ENCODE results near the gene NDUFAB1.

Gene NDUFAB1

DNA sequence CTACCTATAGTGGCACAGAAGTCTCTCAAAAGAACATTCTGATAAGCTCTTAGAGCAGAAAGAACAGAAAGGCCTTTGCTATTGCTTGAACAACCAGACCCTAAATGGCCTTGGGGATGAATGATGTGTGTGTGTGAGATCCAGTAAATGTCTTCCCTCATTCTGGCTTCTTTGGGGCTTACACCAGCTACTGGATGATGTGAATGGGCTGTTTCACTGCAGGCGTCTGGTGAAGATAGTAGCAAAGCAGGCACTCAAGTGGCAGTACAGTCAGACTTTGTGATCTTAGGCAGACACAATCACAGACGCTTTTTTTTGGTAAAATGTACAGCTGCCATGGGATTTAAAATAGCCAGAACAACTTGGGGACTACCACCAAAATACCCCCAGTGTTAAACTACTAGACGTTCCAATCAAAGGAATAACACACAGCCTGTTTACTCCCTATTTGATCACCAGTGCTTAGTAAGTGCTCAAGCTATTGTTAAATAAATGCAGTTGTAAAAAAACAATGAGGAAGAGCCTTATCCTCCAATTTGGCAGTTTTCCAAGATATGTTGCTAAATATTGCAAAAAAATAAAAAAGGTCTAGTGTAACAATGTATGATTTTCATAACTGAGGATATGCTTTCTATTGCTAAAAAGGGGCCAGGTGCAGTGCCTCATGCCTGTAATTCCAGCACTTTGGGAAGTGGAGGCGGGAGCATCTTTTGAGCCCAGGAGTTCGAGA, 17.9 kb downstream of the NDUFAB1 start:
- H3K4me1 ChIP-seq (ENCODE audit: control insufficient read depth, insufficient read depth, low read length) = no peaks in the 10 kb centered on the region
- POLR2A ChIA-PET = interaction anchor here (1.9 kb wide), 1 partner anchor 21 kb away, joined by 4 read pairs; the partner anchor contains the start of genes EARS2 and UBFD1
- TF ChIP-seq, protein P1, sequence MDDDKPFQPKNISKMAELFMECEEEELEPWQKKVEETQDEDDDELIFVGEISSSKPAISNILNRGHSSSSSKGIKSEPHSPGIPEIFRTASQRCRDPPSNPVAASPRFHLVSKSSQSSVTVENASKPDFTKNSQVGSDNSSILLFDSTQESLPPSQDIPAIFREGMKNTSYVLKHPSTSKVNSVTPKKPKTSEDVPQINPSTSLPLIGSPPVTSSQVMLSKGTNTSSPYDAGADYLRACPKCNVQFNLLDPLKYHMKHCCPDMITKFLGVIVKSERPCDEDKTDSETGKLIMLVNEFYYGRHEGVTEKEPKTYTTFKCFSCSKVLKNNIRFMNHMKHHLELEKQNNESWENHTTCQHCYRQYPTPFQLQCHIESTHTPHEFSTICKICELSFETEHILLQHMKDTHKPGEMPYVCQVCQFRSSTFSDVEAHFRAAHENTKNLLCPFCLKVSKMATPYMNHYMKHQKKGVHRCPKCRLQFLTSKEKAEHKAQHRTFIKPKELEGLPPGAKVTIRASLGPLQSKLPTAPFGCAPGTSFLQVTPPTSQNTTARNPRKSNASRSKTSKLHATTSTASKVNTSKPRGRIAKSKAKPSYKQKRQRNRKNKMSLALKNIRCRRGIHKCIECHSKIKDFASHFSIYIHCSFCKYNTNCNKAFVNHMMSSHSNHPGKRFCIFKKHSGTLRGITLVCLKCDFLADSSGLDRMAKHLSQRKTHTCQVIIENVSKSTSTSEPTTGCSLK (tag by site-specific recombination; IDR thresholded peaks at IDR 0.05) = no peak
- TF ChIP-seq ZNF548 (tag by site-specific recombination; IDR thresholded peaks at IDR 0.05) (no peak), ATF2 (tag by site-specific recombination; IDR thresholded peaks at IDR 0.05; ENCODE audit: low read depth) (no peak), ZNF837 (tag by site-specific recombination; IDR thresholded peaks at IDR 0.05) (no peak), ZNF76 (tag by site-specific recombination; IDR thresholded peaks at IDR 0.05; ENCODE audit: borderline replicate concordance, low read depth) (no peak), ZNF292 (tag by site-specific recombination; IDR thresholded peaks at IDR 0.05; ENCODE audit: borderline replicate concordance, low read depth) (no peak), ZNF274 (IDR thresholded peaks at IDR 0.05; ENCODE audit: low read length) (no peak), ZNF274 (tag by site-specific recombination; IDR thresholded peaks at IDR 0.05; ENCODE audit: borderline replicate concordance) (no peak), KLF16 (tag by site-specific recombination; IDR thresholded peaks at IDR 0.05) (no peak), SCRT2 (tag by site-specific recombination; IDR thresholded peaks at IDR 0.05) (no peak), ZNF398 (tag by site-specific recombination; IDR thresholded peaks at IDR 0.05) (no peak), HOXC10 (CRISPR knock-in tag; IDR thresholded peaks at IDR 0.05) (no peak), BCL11B (tag by site-specific recombination; IDR thresholded peaks at IDR 0.05; ENCODE audit: low read depth) (no peak), ZNF146 (tag by site-specific recombination; IDR thresholded peaks at IDR 0.05) (no peak), WT1 (tag by site-specific recombination; IDR thresholded peaks at IDR 0.05) (no peak)
- CTCF ChIA-PET = interaction anchor here (0.8 to 1.2 kb wide), 2 partner anchors 18 to 21 kb away, joined by 4 to 5 read pairs; partner anchors contain the start of genes NDUFAB1 and UBFD1
- no peaks in the 10 kb centered on the region for H3K9me3 ChIP-seq (ENCODE audit: control insufficient read depth, insufficient read depth, low read depth, low read length)
- H3K27ac ChIP-seq (ENCODE audit: extremely low read depth, low read depth, low read length) = no peak overlapping the region
- H3K36me3 ChIP-seq (ENCODE audit: control insufficient read depth in 2 of 2, insufficient read depth in 1 of 2, low read length in 2 of 2) = peaks cover 6 to 78% of the 10 kb centered on the region in 2 experiments; a peak in 2 of 3 replicates
- H3K4me3 ChIP-seq (ENCODE audit: low read depth, low read length) = no peak overlapping the region

DNA sequence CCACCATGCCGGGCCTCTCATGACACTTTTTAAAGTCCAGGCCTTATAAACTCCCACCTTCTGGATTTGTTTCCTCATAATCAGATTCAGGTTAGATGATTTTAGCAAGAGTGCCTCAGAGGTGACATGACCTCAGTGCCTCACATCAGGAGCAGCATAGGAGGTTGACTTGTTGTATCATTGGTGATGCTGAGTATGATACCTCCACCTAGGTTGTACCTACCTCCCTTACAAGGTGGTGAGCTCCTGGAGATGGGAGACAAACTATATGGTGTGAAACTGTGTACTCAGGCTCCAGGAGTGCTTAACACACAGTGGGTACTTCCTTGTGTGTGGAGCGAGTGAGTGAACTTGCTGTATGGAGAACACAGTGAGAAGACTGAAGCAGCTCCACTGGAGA, 18.6 kb downstream of the NDUFAB1 start:
- CTCF ChIA-PET = interaction anchor here (0.6 to 1.2 kb wide), 2 partner anchors 20 to 86 kb away, joined by 3 to 4 read pairs; partner anchors contain the start of gene UBFD1
- POLR2A ChIA-PET = interaction anchor here (1.9 kb wide), 1 partner anchor 20 kb away, joined by 4 read pairs; the partner anchor contains the start of genes EARS2 and UBFD1

More for the DNA sequence above, 18.6 kb downstream of the NDUFAB1 start:
- TF ChIP-seq ZNF138 (tag by site-specific recombination; IDR thresholded peaks at IDR 0.05; ENCODE audit: borderline replicate concordance) (no peak), ZNF155 (tag by site-specific recombination; IDR thresholded peaks at IDR 0.05) (no peak)
- H3K9me3 ChIP-seq (ENCODE audit: control insufficient read depth, insufficient read depth, low read depth, low read length) = no peaks in the 10 kb centered on the region
- H3K36me3 ChIP-seq (ENCODE audit: control insufficient read depth in 2 of 2, insufficient read depth in 1 of 2, low read length in 2 of 2) = peaks cover 6 to 84% of the 10 kb centered on the region in 2 experiments; a peak in 2 of 3 replicates
- H3K27ac ChIP-seq (ENCODE audit: extremely low read depth, low read depth, low read length) = no peak overlapping the region
- no peak overlapping the region for H3K4me3 ChIP-seq (ENCODE audit: low read depth, low read length)
- H3K4me1 ChIP-seq (ENCODE audit: control insufficient read depth, insufficient read depth, low read length) = no peaks in the 10 kb centered on the region

Measured in HEK293 (cell line).